GM18858 (cell line): ENCODE results near the gene FREM2.

Experiments used
- ATAC-seq: cut with Tn5 transposase; IDR thresholded peaks from one replicate; pipeline ENCODE4 v1.9.1; 2021; ENCODE audit not compliant: unreplicated experiment

The FREM2 gene

GRCh38 chr13:38687246-38688229, 661 bp downstream of the FREM2 start:
- no peak for ATAC-seq

- ATAC-seq = no peak
Measured at GRCh38 chr13:38688674-38689073, 1.8 kb downstream of the FREM2 start.

GRCh38 chr13:38690231-38690630, 3.4 kb downstream of the FREM2 start:
- ATAC-seq = no peak

- no peak for ATAC-seq
Measured at GRCh38 chr13:38693168-38693567, 6.3 kb downstream of the FREM2 start.

DNA sequence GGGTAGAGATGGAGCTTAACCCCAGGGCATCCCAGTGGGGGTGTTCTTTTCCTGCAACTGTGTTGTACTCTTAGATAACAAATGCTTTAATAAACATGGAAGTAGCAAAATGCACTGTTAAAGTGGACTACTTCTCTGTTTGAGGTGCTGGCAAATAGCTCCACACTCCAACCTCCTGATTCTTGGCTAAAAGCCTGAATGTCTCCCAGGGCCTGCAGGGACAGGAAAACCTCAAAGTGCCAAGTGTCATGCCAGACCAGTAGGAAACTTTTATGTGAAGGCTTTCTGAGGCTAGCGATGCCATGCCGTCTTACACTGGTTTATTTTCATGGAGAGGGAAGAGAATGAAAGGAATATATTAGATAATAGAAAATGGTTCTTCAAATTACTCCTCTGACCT, 6.8 kb downstream of the FREM2 start:
- ATAC-seq = no peak

- ATAC-seq = no peak
Measured at GRCh38 chr13:38697197-38697596, 10.3 kb downstream of the FREM2 start.

- no peak for ATAC-seq
Measured at GRCh38 chr13:38697628-38698333, 10.9 kb downstream of the FREM2 start.

GRCh38 chr13:38700051-38700450, 13.2 kb downstream of the FREM2 start:
- ATAC-seq = no peak

DNA sequence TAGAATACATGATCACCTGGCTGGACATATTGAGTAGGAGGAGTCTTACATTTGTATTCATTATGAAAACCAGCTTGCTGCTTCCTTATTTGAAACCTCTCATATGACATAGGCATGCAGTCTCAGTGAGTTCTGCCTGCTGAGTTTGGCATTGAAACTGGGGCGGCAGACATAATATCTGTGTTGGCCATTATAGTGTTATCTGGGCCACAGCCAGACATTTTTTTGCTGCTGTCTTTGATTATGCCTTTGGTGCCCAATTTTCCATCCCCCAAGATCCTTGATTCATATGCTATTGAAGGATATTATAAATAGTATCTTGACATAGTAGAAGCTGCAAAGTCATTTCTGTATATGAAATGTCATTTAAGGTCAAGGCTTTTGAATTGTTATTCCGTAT, 15.8 kb downstream of the FREM2 start:
- ATAC-seq = no peak

DNA sequence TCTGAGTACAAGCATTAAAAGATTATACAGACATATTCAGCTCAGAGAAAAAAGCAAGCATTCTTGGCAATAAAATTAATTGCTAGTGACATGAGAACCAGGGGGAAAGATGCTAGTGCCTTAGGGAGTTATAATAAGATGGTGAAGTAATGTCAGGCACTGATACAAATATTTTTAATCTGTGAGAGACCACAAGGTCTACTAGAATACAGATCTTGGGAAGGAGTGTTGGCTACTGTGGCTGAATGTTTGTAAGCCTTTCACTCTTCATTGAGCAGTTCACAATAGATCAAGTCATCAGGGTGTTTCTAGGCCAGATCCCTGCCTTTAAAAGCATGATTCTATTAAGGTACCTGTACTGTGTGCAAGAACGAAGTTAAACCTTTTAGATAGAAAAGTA, 16.4 kb downstream of the FREM2 start:
- ATAC-seq = no peak

- ATAC-seq = no peak
Measured at GRCh38 chr13:38705365-38705764, 18.5 kb downstream of the FREM2 start.

GRCh38 chr13:38707460-38707859, 20.6 kb downstream of the FREM2 start:
- no peak for ATAC-seq

DNA sequence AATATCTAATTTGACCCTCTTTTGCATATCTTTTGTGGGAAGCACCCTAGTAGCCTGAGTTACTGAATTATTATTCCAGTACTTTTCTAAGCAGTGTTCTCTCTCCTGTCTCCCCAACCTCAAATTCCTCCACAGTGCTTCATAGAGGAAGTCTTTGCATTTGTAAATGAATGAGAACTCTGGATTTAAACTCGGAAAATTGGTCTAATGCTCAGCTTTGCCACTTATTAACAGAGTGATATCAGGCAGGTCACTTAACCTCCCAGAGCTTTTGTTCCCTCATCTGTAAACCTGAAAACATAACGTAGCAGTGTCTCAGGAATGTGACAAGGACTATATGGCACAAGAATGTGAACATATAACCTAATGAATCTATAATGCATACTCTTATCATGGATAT, 26.2 kb downstream of the FREM2 start:
- ATAC-seq = no peak

DNA sequence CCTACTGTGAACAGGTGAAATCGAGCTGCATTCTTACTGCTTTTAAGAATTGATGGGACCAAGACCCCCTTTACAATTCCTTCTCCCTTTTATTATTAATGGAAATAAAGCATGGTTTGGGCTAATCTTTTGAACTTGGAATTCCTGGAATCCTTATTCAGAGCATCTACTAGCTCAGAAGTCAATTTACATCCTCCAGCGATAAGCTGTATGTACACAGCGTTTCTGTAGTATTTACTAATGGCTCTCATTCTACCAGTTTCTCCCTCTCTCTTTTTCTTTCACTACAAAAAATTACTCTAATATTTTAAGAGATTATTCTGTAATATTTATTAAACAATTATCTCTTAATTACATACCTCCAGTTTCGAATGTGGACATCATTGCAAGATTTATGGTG, 31.5 kb downstream of the FREM2 start:
- no peak for ATAC-seq

- ATAC-seq = no peak
Measured at GRCh38 chr13:38730332-38730731, 43.5 kb downstream of the FREM2 start.

GRCh38 chr13:38733146-38733545, 46.3 kb downstream of the FREM2 start:
- ATAC-seq = no peak

GRCh38 chr13:38735665-38736440, 49.0 kb downstream of the FREM2 start:
- ATAC-seq = no peak

- ATAC-seq = no peak
Measured at GRCh38 chr13:38743466-38743865, 56.6 kb downstream of the FREM2 start.

GRCh38 chr13:38752686-38753085, 65.8 kb downstream of the FREM2 start:
- no peak for ATAC-seq

DNA sequence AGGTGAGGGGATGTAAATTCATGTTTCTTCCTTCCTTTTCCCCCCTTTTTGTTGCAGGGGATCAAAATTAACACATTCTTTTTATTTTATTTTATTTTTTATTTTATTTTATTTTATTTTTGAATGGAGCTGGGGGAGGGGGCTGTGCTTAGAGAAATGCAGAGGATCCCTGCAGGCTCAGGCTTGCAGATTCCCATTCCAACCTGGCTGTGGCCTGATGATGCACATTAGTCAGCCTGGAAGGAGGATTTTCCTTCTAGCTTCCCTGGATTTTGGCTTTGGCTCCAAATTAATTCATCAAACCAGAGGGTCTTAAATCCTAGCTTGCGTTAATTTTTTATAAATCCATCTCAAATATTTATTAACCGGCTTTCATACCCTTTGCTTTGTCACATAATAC, 67.0 kb downstream of the FREM2 start:
- no peak for ATAC-seq

DNA sequence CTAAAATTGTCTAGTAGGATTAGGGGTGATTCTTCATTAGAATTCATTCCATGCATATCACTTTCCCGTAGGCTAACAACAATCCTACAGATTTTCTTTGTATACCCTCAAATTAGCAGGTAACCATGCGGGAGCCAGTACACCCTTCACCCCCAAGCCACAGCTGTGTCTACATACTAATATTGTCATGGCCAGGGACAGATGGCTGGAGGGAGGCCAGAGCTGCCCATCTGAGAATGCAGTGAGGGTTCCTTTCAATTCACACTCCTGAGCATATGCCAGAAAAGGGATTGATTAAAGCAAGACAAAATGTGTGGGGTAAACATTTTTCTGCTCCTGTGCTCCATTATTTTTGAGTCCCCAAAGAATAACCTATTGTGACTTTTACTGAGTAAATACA, 68.9 kb downstream of the FREM2 start:
- no peak for ATAC-seq
